ENCODE measurements around the gene PACSIN1.
A peak's percentile ranks its signal among the peaks of the same experiment; 100 is the strongest.

PACSIN1 gene, protein sequence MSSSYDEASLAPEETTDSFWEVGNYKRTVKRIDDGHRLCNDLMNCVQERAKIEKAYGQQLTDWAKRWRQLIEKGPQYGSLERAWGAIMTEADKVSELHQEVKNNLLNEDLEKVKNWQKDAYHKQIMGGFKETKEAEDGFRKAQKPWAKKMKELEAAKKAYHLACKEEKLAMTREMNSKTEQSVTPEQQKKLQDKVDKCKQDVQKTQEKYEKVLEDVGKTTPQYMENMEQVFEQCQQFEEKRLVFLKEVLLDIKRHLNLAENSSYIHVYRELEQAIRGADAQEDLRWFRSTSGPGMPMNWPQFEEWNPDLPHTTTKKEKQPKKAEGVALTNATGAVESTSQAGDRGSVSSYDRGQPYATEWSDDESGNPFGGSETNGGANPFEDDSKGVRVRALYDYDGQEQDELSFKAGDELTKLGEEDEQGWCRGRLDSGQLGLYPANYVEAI

GRCh38 chr6:34465531-34466241 is at the start of gene PACSIN1:
TSS of gene PACSIN1 (plus strand) at chr6:34466076. CDS start at chr6:34526306, 60,230 bp downstream.
- H3K9me3 ChIP-seq (ENCODE audit: control insufficient read depth in 5 of 5, low read length in 5 of 5): no peaks in the 10 kb centered on the region
- no peaks in the 10 kb centered on the region for H3K36me3 ChIP-seq (ENCODE audit: control insufficient read depth in 5 of 5, insufficient read depth in 5 of 5, low read length in 5 of 5)
- peaks cover 12 to 36% (median 23%) of the 10 kb centered on the region in 5 donors for H3K27me3 ChIP-seq (ENCODE audit: control insufficient read depth in 5 of 5, insufficient read depth in 4 of 5, low read length in 5 of 5)
- H3K4me3 ChIP-seq (ENCODE audit: low read depth in 1 of 5, low read length in 5 of 5): peak within 1 kb of the TSS in 2 of 5 donors; percentile 17 to 32
- H3K4me1 ChIP-seq (ENCODE audit: control insufficient read depth in 5 of 5, insufficient read depth in 5 of 5, low read length in 5 of 5): peaks cover 0 to 16% (median 10%) of the 10 kb centered on the region in 5 donors
- H3K27ac ChIP-seq (ENCODE audit: low read depth, low read length): no peak within 1 kb of the TSS
- no peak within 1 kb of the TSS for H3K9ac ChIP-seq (ENCODE audit: low read length in 5 of 5)

GRCh38 chr6:34416877-34417371 is 49.0 kb upstream of the PACSIN1 start:
- H3K9ac ChIP-seq (ENCODE audit: low read length in 5 of 5): no peak overlapping the region
- no peaks in the 10 kb centered on the region for H3K27me3 ChIP-seq (ENCODE audit: control insufficient read depth in 5 of 5, insufficient read depth in 4 of 5, low read length in 5 of 5)
- H3K27ac ChIP-seq (ENCODE audit: low read depth, low read length): no peak overlapping the region
- no peaks in the 10 kb centered on the region for H3K9me3 ChIP-seq (ENCODE audit: control insufficient read depth in 5 of 5, low read length in 5 of 5)
- H3K4me3 ChIP-seq (ENCODE audit: low read depth in 1 of 5, low read length in 5 of 5): no peak overlapping the region
- peaks cover 0 to 11% (median 8%) of the 10 kb centered on the region in 5 donors for H3K4me1 ChIP-seq (ENCODE audit: control insufficient read depth in 5 of 5, insufficient read depth in 5 of 5, low read length in 5 of 5)
- H3K36me3 ChIP-seq (ENCODE audit: control insufficient read depth in 5 of 5, insufficient read depth in 5 of 5, low read length in 5 of 5): peaks cover 23 to 60% (median 57%) of the 10 kb centered on the region in 5 donors

GRCh38 chr6:34418367-34418766 is 47.5 kb upstream of the PACSIN1 start:
- Histone ChIP-seq H3K4me1 (ENCODE audit: control insufficient read depth in 5 of 5, insufficient read depth in 5 of 5, low read length in 5 of 5) (peaks cover 0 to 11% (median 8%) of the 10 kb centered on the region in 5 donors), H3K9ac (ENCODE audit: low read length in 5 of 5) (no peak overlapping the region), H3K27me3 (ENCODE audit: control insufficient read depth in 5 of 5, insufficient read depth in 4 of 5, low read length in 5 of 5) (no peaks in the 10 kb centered on the region), H3K9me3 (ENCODE audit: control insufficient read depth in 5 of 5, low read length in 5 of 5) (no peaks in the 10 kb centered on the region), H3K27ac (ENCODE audit: low read depth, low read length) (no peak overlapping the region), H3K36me3 (ENCODE audit: control insufficient read depth in 5 of 5, insufficient read depth in 5 of 5, low read length in 5 of 5) (peaks cover 27 to 72% (median 70%) of the 10 kb centered on the region in 5 donors), H3K4me3 (ENCODE audit: low read depth in 1 of 5, low read length in 5 of 5) (no peak overlapping the region)

- H3K27me3 ChIP-seq (ENCODE audit: control insufficient read depth in 5 of 5, insufficient read depth in 4 of 5, low read length in 5 of 5): no peaks in the 10 kb centered on the region
- H3K4me1 ChIP-seq (ENCODE audit: control insufficient read depth in 5 of 5, insufficient read depth in 5 of 5, low read length in 5 of 5): peaks cover 0 to 18% (median 14%) of the 10 kb centered on the region in 5 donors
- H3K9ac ChIP-seq (ENCODE audit: low read length in 5 of 5): peak overlapping the region in 3 of 5 donors; percentile 11 to 52 (median 16)
- peaks cover 22 to 62% (median 59%) of the 10 kb centered on the region in 5 donors for H3K36me3 ChIP-seq (ENCODE audit: control insufficient read depth in 5 of 5, insufficient read depth in 5 of 5, low read length in 5 of 5)
- H3K4me3 ChIP-seq (ENCODE audit: low read depth in 1 of 5, low read length in 5 of 5): no peak overlapping the region
- H3K9me3 ChIP-seq (ENCODE audit: control insufficient read depth in 5 of 5, low read length in 5 of 5): no peaks in the 10 kb centered on the region
- no peak overlapping the region for H3K27ac ChIP-seq (ENCODE audit: low read depth, low read length)
Observed at GRCh38 chr6:34423254-34423653, 42.6 kb upstream of the PACSIN1 start.

- Histone ChIP-seq H3K36me3 (ENCODE audit: control insufficient read depth in 5 of 5, insufficient read depth in 5 of 5, low read length in 5 of 5) (peaks cover 18 to 53% (median 48%) of the 10 kb centered on the region in 5 donors), H3K9ac (ENCODE audit: low read length in 5 of 5) (peak overlapping the region; percentile 75 to 100 (median 99)), H3K9me3 (ENCODE audit: control insufficient read depth in 5 of 5, low read length in 5 of 5) (no peaks in the 10 kb centered on the region), H3K4me3 (ENCODE audit: low read depth in 1 of 5, low read length in 5 of 5) (peak overlapping the region; percentile 76 to 98 (median 93)), H3K4me1 (ENCODE audit: control insufficient read depth in 5 of 5, insufficient read depth in 5 of 5, low read length in 5 of 5) (peaks cover 0 to 18% (median 14%) of the 10 kb centered on the region in 5 donors), H3K27me3 (ENCODE audit: control insufficient read depth in 5 of 5, insufficient read depth in 4 of 5, low read length in 5 of 5) (no peaks in the 10 kb centered on the region), H3K27ac (ENCODE audit: low read depth, low read length) (peak overlapping the region; percentile 68)
Observed at GRCh38 chr6:34424200-34425131, 41.4 kb upstream of the PACSIN1 start.

DNA sequence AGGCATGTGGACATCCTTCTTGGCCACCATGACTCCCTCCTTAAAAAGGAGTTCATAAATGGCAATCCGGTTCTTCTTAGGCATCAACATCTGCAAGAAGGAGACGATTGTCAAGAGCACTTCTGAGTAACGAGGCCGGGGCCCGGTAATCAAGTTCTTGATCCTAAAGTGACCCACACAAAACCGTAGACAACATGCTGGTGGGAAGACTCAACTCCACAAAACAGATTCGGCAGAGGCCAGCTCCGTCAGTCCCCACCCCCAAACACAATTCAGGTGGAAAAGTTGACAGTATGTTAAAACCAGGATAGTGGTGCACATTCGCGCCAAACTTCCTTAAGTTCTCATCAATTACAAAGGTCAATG is 40.8 kb upstream of the PACSIN1 start:
- H3K36me3 ChIP-seq (ENCODE audit: control insufficient read depth in 5 of 5, insufficient read depth in 5 of 5, low read length in 5 of 5): peaks cover 15 to 46% (median 42%) of the 10 kb centered on the region in 5 donors
- peaks cover 0 to 18% (median 14%) of the 10 kb centered on the region in 5 donors for H3K4me1 ChIP-seq (ENCODE audit: control insufficient read depth in 5 of 5, insufficient read depth in 5 of 5, low read length in 5 of 5)
- no peaks in the 10 kb centered on the region for H3K27me3 ChIP-seq (ENCODE audit: control insufficient read depth in 5 of 5, insufficient read depth in 4 of 5, low read length in 5 of 5)
- peak overlapping the region; percentile 75 to 100 (median 99) for H3K9ac ChIP-seq (ENCODE audit: low read length in 5 of 5)
- peak overlapping the region; percentile 76 to 98 (median 93) for H3K4me3 ChIP-seq (ENCODE audit: low read depth in 1 of 5, low read length in 5 of 5)
- H3K27ac ChIP-seq (ENCODE audit: low read depth, low read length): peak overlapping the region; percentile 68
- H3K9me3 ChIP-seq (ENCODE audit: control insufficient read depth in 5 of 5, low read length in 5 of 5): no peaks in the 10 kb centered on the region

GRCh38 chr6:34425498-34426410 is 40.1 kb upstream of the PACSIN1 start, which contains the start of gene RPS10:
TSS of gene RPS10 (minus strand) at chr6:34426069. CDS start at chr6:34425221, 848 bp downstream.
- no peaks in the 10 kb centered on the region for H3K9me3 ChIP-seq (ENCODE audit: control insufficient read depth in 5 of 5, low read length in 5 of 5)
- peak within 1 kb of the TSS; percentile 76 to 98 (median 93) for H3K4me3 ChIP-seq (ENCODE audit: low read depth in 1 of 5, low read length in 5 of 5)
- peaks cover 15 to 40% (median 37%) of the 10 kb centered on the region in 5 donors for H3K36me3 ChIP-seq (ENCODE audit: control insufficient read depth in 5 of 5, insufficient read depth in 5 of 5, low read length in 5 of 5)
- peaks cover 0 to 18% (median 14%) of the 10 kb centered on the region in 5 donors for H3K4me1 ChIP-seq (ENCODE audit: control insufficient read depth in 5 of 5, insufficient read depth in 5 of 5, low read length in 5 of 5)
- peak within 1 kb of the TSS; percentile 75 to 100 (median 99) for H3K9ac ChIP-seq (ENCODE audit: low read length in 5 of 5)
- H3K27ac ChIP-seq (ENCODE audit: low read depth, low read length): peak within 1 kb of the TSS; percentile 68
- no peaks in the 10 kb centered on the region for H3K27me3 ChIP-seq (ENCODE audit: control insufficient read depth in 5 of 5, insufficient read depth in 4 of 5, low read length in 5 of 5)

GRCh38 chr6:34435916-34436315 is 30.0 kb upstream of the PACSIN1 start:
- H3K27ac ChIP-seq (ENCODE audit: low read depth, low read length): no peak overlapping the region
- no peaks in the 10 kb centered on the region for H3K36me3 ChIP-seq (ENCODE audit: control insufficient read depth in 5 of 5, insufficient read depth in 5 of 5, low read length in 5 of 5)
- no peak overlapping the region for H3K4me3 ChIP-seq (ENCODE audit: low read depth in 1 of 5, low read length in 5 of 5)
- H3K9ac ChIP-seq (ENCODE audit: low read length in 5 of 5): no peak overlapping the region
- no peaks in the 10 kb centered on the region for H3K4me1 ChIP-seq (ENCODE audit: control insufficient read depth in 5 of 5, insufficient read depth in 5 of 5, low read length in 5 of 5)
- no peaks in the 10 kb centered on the region for H3K9me3 ChIP-seq (ENCODE audit: control insufficient read depth in 5 of 5, low read length in 5 of 5)
- no peaks in the 10 kb centered on the region for H3K27me3 ChIP-seq (ENCODE audit: control insufficient read depth in 5 of 5, insufficient read depth in 4 of 5, low read length in 5 of 5)

Measured in subcutaneous abdominal adipose tissue (tissue), 5 donors.